Common myeloid progenitor, CD34-positive (primary cell): ENCODE data around the gene GALK2.

ENCODE experiments used
- CTCF ChIA-PET: fragments of 350-600 bp; sonication (Branson Sonifier 250); formaldehyde crosslinking; loops from one replicate; lab custom pipeline; 2021; ENCODE audit warnings: antibody characterized with exemption; lab: Charles Lee
- POLR2A ChIA-PET: fragments of 350-600 bp; sonication (Branson Sonifier 250); formaldehyde crosslinking; loops from one replicate; lab custom pipeline; 2021; ENCODE audit warnings: antibody characterized with exemption; lab: Charles Lee
- DNase-seq, 3 donors: peaks; one replicate each; pipeline versions ENCODE4 v3.0.0 to v3.0.0-alpha.2; 2013
- H3K27ac ChIP-seq, 2 experiments: 1 replicate in 1 of 2; 2 replicates in 1 of 2; pipeline ENCODE4 v1.7.0; 2013; ENCODE audit warnings: inconsistent platforms in 2 of 2, low read length in 2 of 2, mild to moderate bottlenecking in 2 of 2, low read depth in 1 of 2, moderate library complexity in 1 of 2; ENCODE audit not compliant: severe bottlenecking in 2 of 2, insufficient read depth in 1 of 2, poor library complexity in 1 of 2
- H3K27me3 ChIP-seq, 5 experiments: replicated peaks in 2 of 5; 1 replicate in 3 of 5; 2 replicates in 2 of 5; pipeline versions ENCODE4 v1.6.1 to v1.7.0; 2013; ENCODE audit warnings: low read length in 4 of 5, mild to moderate bottlenecking in 2 of 5, moderate library complexity in 2 of 5, inconsistent platforms in 1 of 5; ENCODE audit not compliant: insufficient read depth in 5 of 5, control insufficient read depth in 4 of 5
- H3K36me3 ChIP-seq, 4 experiments: 1 replicate in 2 of 4; 2 replicates in 2 of 4; pipeline versions ENCODE4 v1.6.1 to v1.7.0; 2013; ENCODE audit warnings: low read length in 3 of 4, control low read depth in 1 of 4, mild to moderate bottlenecking in 1 of 4; ENCODE audit not compliant: control insufficient read depth in 4 of 4, insufficient read depth in 4 of 4
- H3K4me1 ChIP-seq, 4 experiments: 1 replicate in 3 of 4; 2 replicates in 1 of 4; pipeline versions ENCODE4 v1.6.1 to v1.7.1; 2013; ENCODE audit warnings: low read length in 3 of 4, mild to moderate bottlenecking in 3 of 4, control low read depth in 1 of 4, inconsistent platforms in 1 of 4, moderate library complexity in 1 of 4; ENCODE audit not compliant: control insufficient read depth in 4 of 4, insufficient read depth in 4 of 4; ENCODE audit errors: control extremely low read depth in 1 of 4
- H3K4me3 ChIP-seq, 7 experiments: 1 replicate in 4 of 7; 2 replicates in 3 of 7; pipeline versions ENCODE4 v1.5.1 to v1.7.0; 2013; ENCODE audit warnings: mild to moderate bottlenecking in 7 of 7, low read length in 6 of 7, moderate library complexity in 6 of 7, inconsistent platforms in 2 of 7, low read depth in 2 of 7, control low read depth in 1 of 7; ENCODE audit not compliant: insufficient read depth in 4 of 7, control insufficient read depth in 1 of 7; ENCODE audit errors: extremely low read depth in 1 of 7
- H3K9me3 ChIP-seq, 5 experiments: 1 replicate in 4 of 5; 2 replicates in 1 of 5; pipeline versions ENCODE4 v1.6.1 to v1.7.1; 2013; ENCODE audit warnings: low read length in 4 of 5, mild to moderate bottlenecking in 2 of 5, inconsistent platforms in 1 of 5, low read depth in 1 of 5, moderate library complexity in 1 of 5; ENCODE audit not compliant: control insufficient read depth in 4 of 5, insufficient read depth in 2 of 5; ENCODE audit errors: control extremely low read depth in 1 of 5
- WGBS: methylation state at CpG from one replicate; pipeline ENCODE4 v1.1.5; 2013; ENCODE audit not compliant: insufficient coverage; 5-methylcytosine and 5-hydroxymethylcytosine counted together

Gene GALK2

GRCh38 chr15:49301562-49301961 lies 131.5 kb downstream of the GALK2 start:
- peaks cover 2 to 42% (median 22%) of the 10 kb centered on the region in 4 experiments for H3K36me3 ChIP-seq
- CTCF ChIA-PET: no interaction called here
- no peaks in the 10 kb centered on the region for H3K4me1 ChIP-seq
- H3K27me3 ChIP-seq: no peaks in the 10 kb centered on the region
- POLR2A ChIA-PET: no interaction called here
- H3K27ac ChIP-seq: no peak overlapping the region
- no peak overlapping the region for H3K4me3 ChIP-seq
- H3K9me3 ChIP-seq: peaks cover 0 to 15% (median 3%) of the 10 kb centered on the region in 5 experiments
- DNase-seq: no peak

- Histone ChIP-seq H3K4me3 (no peak overlapping the region), H3K27ac (no peak overlapping the region), H3K36me3 (peaks cover 2 to 44% (median 25%) of the 10 kb centered on the region in 4 experiments), H3K9me3 (peaks cover 0 to 10% (median 0%) of the 10 kb centered on the region in 5 experiments), H3K4me1 (no peaks in the 10 kb centered on the region), H3K27me3 (no peaks in the 10 kb centered on the region)
- ChIA-PET POLR2A (no interaction called here), CTCF (no interaction called here)
- 29% methylated on average over 1 of the region's 3 CpGs for whole genome bisulfite sequencing
- peak in 2 of 3 donors; percentile 1 to 5 for DNase-seq
These were observed 133.0 kb downstream of the GALK2 start for GRCh38 chr15:49303003-49303402.

- Histone ChIP-seq H3K9me3 (peaks cover 0 to 3% (median 0%) of the 10 kb centered on the region in 5 experiments), H3K27ac (no peak overlapping the region), H3K36me3 (peaks cover 2 to 35% (median 20%) of the 10 kb centered on the region in 4 experiments), H3K4me1 (no peaks in the 10 kb centered on the region), H3K27me3 (no peaks in the 10 kb centered on the region), H3K4me3 (no peak overlapping the region)
- no CpG with 5 or more reads among the region's 1 CpG for WGBS
- POLR2A ChIA-PET: no interaction called here
- no peak for DNase-seq
- CTCF ChIA-PET: no interaction called here
These were observed 136.5 kb downstream of the GALK2 start for GRCh38 chr15:49306551-49306950.

- Histone ChIP-seq H3K4me1 (no peaks in the 10 kb centered on the region), H3K9me3 (peaks cover 0 to 3% (median 0%) of the 10 kb centered on the region in 5 experiments), H3K27ac (no peak overlapping the region), H3K4me3 (no peak overlapping the region), H3K27me3 (no peaks in the 10 kb centered on the region), H3K36me3 (peaks cover 2 to 34% (median 18%) of the 10 kb centered on the region in 4 experiments)
- POLR2A ChIA-PET: no interaction called here
- DNase-seq: no peak
- 83% methylated on average over 1 of the region's 2 CpGs for WGBS
- CTCF ChIA-PET: interaction anchor here (1.1 kb wide), 1 partner anchor 11 kb away, joined by 3 read pairs; no protein-coding TSS in a partner anchor
These were observed 138.6 kb downstream of the GALK2 start for GRCh38 chr15:49308686-49309085.

GRCh38 chr15:49309889-49310288 lies 139.8 kb downstream of the GALK2 start:
- CTCF ChIA-PET: interaction anchor here (1.5 kb wide), 1 partner anchor 22 kb away, joined by 4 read pairs; no protein-coding TSS in a partner anchor
- no peak overlapping the region for H3K27ac ChIP-seq

GRCh38 chr15:49313650-49314049 lies 143.6 kb downstream of the GALK2 start:
- H3K36me3 ChIP-seq: peaks cover 5 to 23% (median 11%) of the 10 kb centered on the region in 4 experiments
- H3K9me3 ChIP-seq: peaks cover 0 to 3% (median 0%) of the 10 kb centered on the region in 5 experiments
- no peak overlapping the region for H3K4me3 ChIP-seq
- H3K27ac ChIP-seq: no peak overlapping the region
- ChIA-PET CTCF (no interaction called here), POLR2A (no interaction called here)
- no peak for DNase-seq
- H3K27me3 ChIP-seq: no peaks in the 10 kb centered on the region
- no peaks in the 10 kb centered on the region for H3K4me1 ChIP-seq
- WGBS: 100% methylated on average over 1 of the region's 1 CpG

More at GRCh38 chr15:49309889-49310288, 139.8 kb downstream of the GALK2 start:
- POLR2A ChIA-PET: no interaction called here
- Histone ChIP-seq H3K4me3 (no peak overlapping the region), H3K36me3 (peaks cover 4 to 28% (median 14%) of the 10 kb centered on the region in 4 experiments), H3K9me3 (peaks cover 0 to 3% (median 0%) of the 10 kb centered on the region in 5 experiments), H3K27me3 (no peaks in the 10 kb centered on the region), H3K4me1 (no peaks in the 10 kb centered on the region)
- no peak for DNase-seq

GRCh38 chr15:49314716-49315115 lies 144.7 kb downstream of the GALK2 start:
- no peak overlapping the region for H3K4me3 ChIP-seq
- CTCF ChIA-PET: no interaction called here
- WGBS: no CpG with 5 or more reads among the region's 1 CpG
- POLR2A ChIA-PET: no interaction called here
- H3K36me3 ChIP-seq: peaks cover 8 to 29% (median 18%) of the 10 kb centered on the region in 4 experiments
- H3K27ac ChIP-seq: no peak overlapping the region
- H3K9me3 ChIP-seq: peaks cover 0 to 3% (median 0%) of the 10 kb centered on the region in 5 experiments
- no peak for DNase-seq
- no peaks in the 10 kb centered on the region for H3K4me1 ChIP-seq
- no peaks in the 10 kb centered on the region for H3K27me3 ChIP-seq
